ENCODE data around the gene ARL13B.
"Not testable (repeated sequence)": the region's sequence is repeated elsewhere in the genome, so short reads cannot be mapped to it uniquely, and the experiment has no call there.

Gene ARL13B

GRCh38 chr3:94062513-94063404 lies 82.8 kb downstream of the ARL13B start, which contains the start of the genes DHFR2 and NSUN3:
DHFR2 (minus strand) TSS chr3:94062916; CDS start chr3:94061511, 1,405 bp downstream.
NSUN3 (plus strand) TSS chr3:94063061; CDS start chr3:94063127, 66 bp downstream.
- peak; percentile 90 for DNase-seq (ENCODE audit: low spot score)

GRCh38 chr3:94063496-94064119 lies 83.7 kb downstream of the ARL13B start:
- DNase-seq (ENCODE audit: low spot score): no peak

- no peak for DNase-seq (ENCODE audit: low spot score)
Observed at GRCh38 chr3:94064243-94064860, 84.4 kb downstream of the ARL13B start.

GRCh38 chr3:94065122-94065521 lies 85.2 kb downstream of the ARL13B start:
- DNase-seq (ENCODE audit: low spot score): no peak

GRCh38 chr3:94065819-94066480 lies 86.0 kb downstream of the ARL13B start:
- no peak for DNase-seq (ENCODE audit: low spot score)

- DNase-seq (ENCODE audit: low spot score): no peak
Observed at GRCh38 chr3:94066506-94067500, 86.8 kb downstream of the ARL13B start.

DNA sequence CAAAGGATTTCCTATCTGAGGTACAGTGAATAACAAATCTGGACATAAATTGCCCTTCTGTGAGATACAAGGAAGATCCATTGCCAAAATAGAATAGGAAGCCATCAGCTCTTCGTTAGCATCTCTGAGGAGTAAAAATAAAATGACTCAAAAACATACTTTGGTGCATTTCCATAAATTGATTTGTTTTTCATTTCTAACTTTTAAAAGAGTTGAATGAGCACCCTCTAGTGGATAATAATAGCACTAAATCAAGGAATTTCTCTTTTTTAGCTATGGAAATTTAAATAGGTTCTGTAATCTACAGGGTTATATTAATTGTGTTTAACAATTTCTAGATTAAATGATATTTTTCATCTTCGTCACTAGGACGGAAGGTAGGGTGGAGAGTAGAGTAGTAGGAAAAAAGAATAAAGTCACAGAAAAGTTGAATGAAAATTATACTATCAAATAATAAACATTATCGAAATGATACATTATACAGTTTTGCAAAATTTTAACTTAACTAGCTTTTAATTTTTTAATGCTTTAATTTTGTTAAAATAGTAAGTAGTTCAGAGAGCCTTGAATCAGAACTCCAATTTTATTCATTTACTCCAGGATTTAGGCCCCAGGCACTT lies 89.3 kb downstream of the ARL13B start:
- peak; percentile 23 for DNase-seq (ENCODE audit: low spot score)

GRCh38 chr3:94070341-94070911 lies 90.5 kb downstream of the ARL13B start:
- no peak for DNase-seq (ENCODE audit: low spot score)

DNA sequence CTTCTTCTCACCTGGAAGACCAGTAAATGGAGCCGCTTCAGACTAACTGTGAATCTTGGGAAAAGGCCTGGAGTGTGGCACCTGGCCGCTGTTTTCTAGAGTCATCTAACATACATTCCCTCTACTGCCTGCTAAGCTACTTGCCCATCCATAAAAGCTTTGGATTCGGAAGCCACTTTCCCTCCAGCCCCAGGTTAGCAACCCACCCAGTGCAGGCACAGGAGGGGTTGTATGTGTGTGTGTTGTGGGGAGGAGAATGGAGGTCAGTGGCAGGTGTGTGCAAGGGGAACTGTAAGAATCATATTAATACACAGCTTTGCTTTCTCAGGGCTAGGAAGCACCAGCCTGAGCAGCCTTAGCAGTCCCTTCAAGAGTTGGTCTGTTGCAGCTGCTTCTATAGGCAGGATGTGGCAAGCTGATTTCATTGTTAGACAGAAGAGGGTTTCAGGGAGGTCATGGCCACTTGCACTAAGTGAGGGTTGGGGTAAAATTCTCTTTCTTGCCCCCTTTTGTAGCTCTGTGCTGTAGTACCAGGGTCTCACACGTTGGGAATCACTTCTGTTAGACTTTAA lies 91.8 kb downstream of the ARL13B start:
- no peak for DNase-seq (ENCODE audit: low spot score)

DNA sequence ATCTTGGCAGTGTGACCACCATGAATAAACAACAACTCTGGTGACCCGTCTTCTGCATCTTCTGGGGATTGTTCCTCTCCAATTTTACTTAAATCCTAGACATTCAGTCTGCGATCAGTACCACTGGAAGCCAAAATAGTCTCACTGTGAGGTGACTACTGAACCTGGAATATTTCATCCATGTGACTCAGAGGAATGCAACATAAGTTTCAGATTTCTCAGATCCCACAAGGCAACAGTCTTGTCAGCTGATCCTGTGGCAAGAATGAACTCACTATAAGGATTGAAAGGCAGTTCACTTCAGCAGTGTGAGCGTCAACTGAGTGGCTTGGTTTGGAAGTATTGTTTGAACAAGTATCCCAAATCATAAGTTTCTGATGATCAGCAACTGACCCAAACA lies 96.1 kb downstream of the ARL13B start:
- DNase-seq (ENCODE audit: low spot score): peak; percentile 3

DNA sequence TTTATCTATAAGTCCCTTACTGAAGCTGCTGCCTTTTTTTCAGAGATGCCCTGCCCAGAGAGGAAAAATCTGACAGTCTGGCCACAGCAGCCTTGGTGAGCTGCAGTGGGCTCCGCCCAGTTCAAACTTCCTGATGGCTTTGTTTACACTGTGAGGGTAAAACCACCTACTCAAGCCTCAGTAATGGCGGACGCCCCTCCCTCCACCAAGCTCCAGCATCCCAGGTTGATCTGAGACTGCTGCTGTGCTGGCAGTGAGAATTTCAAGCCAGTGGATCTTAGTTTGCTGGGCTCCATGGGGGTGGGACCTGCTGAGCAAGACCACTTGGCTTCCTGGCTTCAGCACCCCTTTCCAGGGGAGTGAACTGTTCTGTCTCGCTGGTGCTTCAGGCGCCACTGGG lies 100.6 kb downstream of the ARL13B start:
- not testable (repeated sequence) for DNase-seq (ENCODE audit: low spot score)

DNA sequence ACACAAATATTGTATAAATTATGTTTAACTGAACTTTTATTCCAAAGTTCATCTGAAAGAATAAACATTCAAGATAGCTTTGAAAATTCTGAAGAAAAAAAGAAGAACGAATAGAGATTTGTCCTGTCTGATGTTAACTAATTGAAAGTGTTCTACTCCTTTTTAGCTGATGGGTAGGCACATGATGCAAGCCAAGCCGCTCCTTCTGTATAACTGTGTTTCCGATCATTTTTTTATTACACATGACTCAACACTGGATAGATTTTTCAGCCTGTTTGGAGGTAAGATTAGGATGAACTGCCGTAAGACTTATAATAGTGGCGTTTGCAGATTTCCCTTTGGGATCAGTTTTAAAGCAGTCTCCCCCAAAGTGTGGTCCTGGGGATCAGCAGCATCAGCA lies 101.9 kb downstream of the ARL13B start:
- no peak for DNase-seq (ENCODE audit: low spot score)

GRCh38 chr3:94082391-94082937 lies 102.5 kb downstream of the ARL13B start:
- no peak for DNase-seq (ENCODE audit: low spot score)

GRCh38 chr3:94083261-94083660 lies 103.3 kb downstream of the ARL13B start:
- DNase-seq (ENCODE audit: low spot score): no peak

GRCh38 chr3:94089126-94089525 lies 109.2 kb downstream of the ARL13B start:
- no peak for DNase-seq (ENCODE audit: low spot score)

GRCh38 chr3:94092086-94092485 lies 112.1 kb downstream of the ARL13B start:
- DNase-seq (ENCODE audit: low spot score): no peak

DNA sequence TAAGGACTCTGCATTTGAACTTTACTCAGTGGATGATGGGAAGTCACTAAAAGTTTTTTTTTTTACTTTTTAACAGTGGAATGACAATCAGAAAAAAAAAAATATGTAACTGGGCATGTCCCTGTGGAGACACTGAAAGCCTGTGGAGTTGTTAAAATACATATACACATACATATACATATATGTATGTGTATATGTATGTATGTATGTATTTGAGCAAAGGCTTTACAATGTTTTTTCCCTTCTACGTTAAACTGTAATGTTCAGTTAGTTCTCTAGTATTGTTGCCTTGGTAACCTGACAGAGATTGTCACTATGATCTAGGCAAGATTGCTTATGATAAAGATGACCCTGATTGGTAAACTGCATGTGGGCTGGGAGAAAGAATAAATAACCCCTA lies 113.2 kb downstream of the ARL13B start:
- DNase-seq (ENCODE audit: low spot score): no peak

DNA sequence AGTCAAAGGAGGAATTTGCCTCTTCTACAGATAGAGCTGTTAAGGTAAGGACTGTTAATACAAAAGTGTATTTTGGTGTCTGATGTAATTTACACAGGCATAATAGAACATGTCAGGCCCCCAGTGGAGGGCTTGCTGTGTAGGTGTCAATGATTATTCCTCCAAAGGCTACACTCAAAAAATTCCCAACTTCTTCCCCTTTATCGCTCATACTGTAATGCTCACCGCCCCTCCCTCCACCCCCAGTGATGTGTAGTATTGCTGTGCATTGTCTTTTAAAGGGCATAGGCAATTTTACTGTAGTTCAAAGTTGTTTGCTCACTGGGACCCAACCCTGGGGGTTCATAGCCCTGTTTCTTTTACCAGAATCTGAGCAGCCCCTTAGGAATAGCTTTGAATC lies 115.2 kb downstream of the ARL13B start:
- no peak for DNase-seq (ENCODE audit: low spot score)

DNA sequence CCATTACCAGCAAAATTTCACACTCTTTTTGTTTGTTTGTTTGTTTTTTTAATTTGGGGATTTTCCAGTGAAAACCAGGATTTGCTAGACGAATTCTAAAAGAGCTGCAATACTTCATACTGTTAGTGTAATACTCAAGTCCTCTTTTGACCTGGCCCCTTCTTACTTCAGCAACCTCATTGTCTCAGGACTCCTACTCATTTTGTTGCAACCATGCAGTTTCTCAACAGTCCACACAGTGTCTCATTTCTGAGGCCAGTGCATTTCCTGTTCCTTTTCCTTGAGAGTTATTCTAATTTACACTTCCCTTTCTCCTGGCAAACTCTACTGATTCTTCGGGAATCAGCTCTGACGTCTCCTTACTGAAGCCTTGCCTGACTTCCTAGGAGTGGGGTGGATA lies 118.5 kb downstream of the ARL13B start:
- no peak for DNase-seq (ENCODE audit: low spot score)

DNA sequence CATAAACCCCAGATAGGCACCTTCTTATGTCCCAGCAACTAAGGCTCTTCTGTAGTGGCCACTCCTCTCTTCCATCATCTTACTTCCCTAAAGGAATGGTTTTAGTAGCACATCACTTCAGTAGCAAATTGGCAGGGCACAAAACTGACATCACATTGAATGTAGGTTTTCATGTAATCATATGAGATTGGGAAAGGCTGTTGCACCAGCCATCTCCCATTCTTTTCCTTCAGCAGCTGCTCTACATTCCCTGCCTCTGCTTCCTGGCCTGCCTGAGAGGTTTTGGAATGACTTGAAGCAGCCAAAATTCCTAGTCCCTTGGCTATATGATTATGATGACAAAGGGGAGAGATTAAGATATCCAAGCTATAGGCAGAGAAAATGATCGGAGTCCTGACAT lies 119.4 kb downstream of the ARL13B start:
- no peak for DNase-seq (ENCODE audit: low spot score)

All from GM03348 (cell line).